DND-41 (cell line): Measurements from ENCODE around the gene FAM120AOS.

Source experiments
- ATAC-seq: fragments of 200-7000 bp; cut with Tn5 transposase; 3 replicates; pipeline ENCODE4 v1.9.1; 2021; ENCODE audit warnings: low read depth; ENCODE audit not compliant: insufficient read depth
- DNase-seq: peaks from one replicate; pipeline ENCODE4 v3.0.0-alpha.2; 2020
- H2AFZ ChIP-seq: 2 replicates; pipeline ENCODE4 v1.6.0; 2012; ENCODE audit warnings: low read depth, low read length
- H3K27ac ChIP-seq: 2 replicates; pipeline ENCODE4 v1.5.1; 2012; ENCODE audit warnings: low read length, inconsistent platforms
- H3K27me3 ChIP-seq: fragments of 200-600 bp; sonication (generic); 2 replicates; pipeline ENCODE4 v1.6.0; 2012; ENCODE audit warnings: low read length, mild to moderate bottlenecking, inconsistent platforms; ENCODE audit not compliant: insufficient read depth, poor library complexity
- H3K36me3 ChIP-seq: 2 replicates; pipeline ENCODE4 v1.5.1; 2012; ENCODE audit warnings: low read length, inconsistent platforms; ENCODE audit not compliant: insufficient read depth
- H3K4me1 ChIP-seq: 2 replicates; pipeline ENCODE4 v1.5.1; 2012; ENCODE audit warnings: mild to moderate bottlenecking, low read length; ENCODE audit not compliant: insufficient read depth
- H3K4me2 ChIP-seq: 2 replicates; pipeline ENCODE4 v1.6.0; 2012; ENCODE audit warnings: mild to moderate bottlenecking, moderate library complexity, low read length, inconsistent platforms; ENCODE audit not compliant: insufficient read depth
- H3K4me3 ChIP-seq, 2 experiments: fragments of 200-600 bp in 1 of 2; shearing (Covaris generic) in 1 of 2; 2 replicates each; pipeline ENCODE4 v1.5.1; 2012 to 2016; ENCODE audit warnings: inconsistent platforms in 2 of 2, low read length in 2 of 2, mild to moderate bottlenecking in 2 of 2, low read depth in 1 of 2, moderate library complexity in 1 of 2
- H3K79me2 ChIP-seq: 2 replicates; pipeline ENCODE4 v1.6.0; 2012; ENCODE audit warnings: low read length, inconsistent platforms; ENCODE audit not compliant: insufficient read depth
- H3K9ac ChIP-seq: 2 replicates; pipeline ENCODE4 v1.6.0; 2012; ENCODE audit warnings: low read depth, mild to moderate bottlenecking, inconsistent platforms, low read length, moderate library complexity
- H3K9me3 ChIP-seq: 2 replicates; pipeline ENCODE4 v1.5.1; 2012; ENCODE audit warnings: low read length, moderate library complexity, mild to moderate bottlenecking, inconsistent platforms; ENCODE audit not compliant: insufficient read depth, severe bottlenecking
- H4K20me1 ChIP-seq: 2 replicates; pipeline ENCODE4 v1.6.0; 2012; ENCODE audit warnings: low read length; ENCODE audit not compliant: insufficient read depth
- CTCF ChIP-seq: IDR thresholded peaks from 2 replicates; pipeline ENCODE4 v1.5.1; 2012; ENCODE audit warnings: borderline replicate concordance, low read length, moderate library complexity, mild to moderate bottlenecking; ENCODE audit not compliant: poor library complexity, severe bottlenecking; ENCODE audit errors: extremely low read depth
- EZH2 ChIP-seq: IDR thresholded peaks from 3 replicates; pipeline ENCODE4 v1.6.1; 2012; ENCODE audit warnings: borderline replicate concordance, low read depth, mild to moderate bottlenecking, moderate library complexity, low read length, inconsistent platforms; ENCODE audit not compliant: severe bottlenecking

The FAM120AOS gene

GRCh38 chr9:93477397-93477796 is 24.0 kb upstream of the FAM120AOS start:
- no peak overlapping the region for H3K4me2 ChIP-seq
- peaks cover 91% of the 10 kb centered on the region for H3K79me2 ChIP-seq
- no peak overlapping the region for H3K4me3 ChIP-seq
- no peaks in the 10 kb centered on the region for H3K4me1 ChIP-seq
- TF ChIP-seq EZH2 (no peak), CTCF (no peak)
- peaks cover 67% of the 10 kb centered on the region for H3K36me3 ChIP-seq
- H3K27me3 ChIP-seq, result no peaks in the 10 kb centered on the region
- ATAC-seq (no peak), DNase-seq (no peak)
- H3K9me3 ChIP-seq, result no peaks in the 10 kb centered on the region
- peaks cover 16% of the 10 kb centered on the region; the same call in 1 of the 2 replicates for H4K20me1 ChIP-seq
- no peak overlapping the region for H2AFZ ChIP-seq
- no peak overlapping the region for H3K9ac ChIP-seq
- no peak overlapping the region for H3K27ac ChIP-seq

GRCh38 chr9:93476924-93477323 is 23.5 kb upstream of the FAM120AOS start:
- Histone ChIP-seq H3K79me2 (peaks cover 90% of the 10 kb centered on the region), H3K4me1 (no peaks in the 10 kb centered on the region), H3K27me3 (no peaks in the 10 kb centered on the region), H4K20me1 (peaks cover 15% of the 10 kb centered on the region; the same call in 1 of the 2 replicates), H3K27ac (no peak overlapping the region), H3K9me3 (no peaks in the 10 kb centered on the region), H3K4me2 (no peak overlapping the region), H3K9ac (no peak overlapping the region), H3K36me3 (peaks cover 65% of the 10 kb centered on the region), H2AFZ (no peak overlapping the region), H3K4me3 (no peak overlapping the region)
- DNase-seq (no peak), ATAC-seq (no peak)
- TF ChIP-seq EZH2, result no peak
- no peak for TF ChIP-seq CTCF

GRCh38 chr9:93475856-93476255 is 22.5 kb upstream of the FAM120AOS start:
- no peaks in the 10 kb centered on the region for H3K27me3 ChIP-seq
- peaks cover 13% of the 10 kb centered on the region; the same call in 1 of the 2 replicates for H4K20me1 ChIP-seq
- H2AFZ ChIP-seq, result no peak overlapping the region
- H3K27ac ChIP-seq, result no peak overlapping the region
- no peak for ATAC-seq
- no peak overlapping the region for H3K4me3 ChIP-seq
- H3K4me1 ChIP-seq, result no peaks in the 10 kb centered on the region
- H3K4me2 ChIP-seq, result no peak overlapping the region
- DNase-seq, result no peak
- H3K9me3 ChIP-seq, result no peaks in the 10 kb centered on the region
- H3K79me2 ChIP-seq, result peaks cover 89% of the 10 kb centered on the region
- H3K36me3 ChIP-seq, result peaks cover 68% of the 10 kb centered on the region
- H3K9ac ChIP-seq, result no peak overlapping the region
- no peak for TF ChIP-seq EZH2
- TF ChIP-seq CTCF, result no peak

GRCh38 chr9:93475108-93475507 is 21.7 kb upstream of the FAM120AOS start:
- Histone ChIP-seq H3K36me3 (peaks cover 68% of the 10 kb centered on the region), H3K79me2 (peaks cover 89% of the 10 kb centered on the region), H3K4me2 (no peak overlapping the region), H3K4me1 (no peaks in the 10 kb centered on the region), H3K27me3 (no peaks in the 10 kb centered on the region), H3K4me3 (no peak overlapping the region), H4K20me1 (peaks cover 14% of the 10 kb centered on the region; the same call in 1 of the 2 replicates), H3K9ac (no peak overlapping the region), H2AFZ (no peak overlapping the region), H3K27ac (no peak overlapping the region), H3K9me3 (no peaks in the 10 kb centered on the region)
- no peak for ATAC-seq
- TF ChIP-seq CTCF (no peak), EZH2 (no peak)
- DNase-seq, result no peak
